ENCODE measurements around the gene LBHD1. TPM values are rescaled to one million over a fixed set of nuclear protein-coding genes. Genes with fewer than 3 reads are reported as not detected.

LBHD1 gene
- total RNA-seq, 1 experiment from 2014 or later, result 10.4 TPM

DNA sequence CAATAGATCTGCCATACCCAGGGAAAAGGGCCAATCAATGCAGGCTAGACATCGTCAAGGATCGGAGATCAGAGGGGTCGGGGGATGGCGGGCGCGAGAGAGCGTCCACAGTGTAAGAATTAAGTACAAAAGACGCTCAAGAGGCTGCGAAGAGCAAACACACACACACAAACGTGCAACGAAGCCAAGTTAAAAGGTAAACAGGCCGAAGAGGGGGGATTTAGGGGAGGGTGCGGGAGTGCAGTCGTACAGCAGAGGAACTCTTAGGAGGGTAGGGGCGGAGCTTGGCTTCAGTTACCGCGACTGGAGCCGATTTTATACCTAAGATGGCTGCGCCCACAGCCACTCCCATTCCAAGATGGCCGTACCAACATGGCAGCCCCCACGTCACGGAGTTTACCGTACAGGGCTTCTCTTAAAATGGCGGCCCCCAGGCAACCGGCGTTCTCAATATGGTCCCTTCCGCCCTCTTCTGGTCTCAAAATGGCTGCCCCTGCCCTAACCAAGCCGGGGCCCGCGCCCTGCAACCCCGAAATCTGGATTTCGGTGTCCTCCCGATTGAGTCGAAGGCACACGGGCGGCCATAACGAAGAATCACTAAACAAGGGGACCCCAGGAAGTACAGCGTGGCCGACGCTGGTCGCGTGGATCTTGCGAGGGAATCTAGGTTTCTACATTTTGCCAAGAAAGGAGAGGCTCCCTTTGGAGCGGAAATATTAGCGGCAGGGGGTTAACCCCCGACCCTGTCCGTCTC is 37.4 kb upstream of the LBHD1 start:
- H3K36me3 Mint-ChIP-seq (ENCODE audit: insufficient read depth in 1 of 3, low read depth in 3 of 3), result peaks cover 26 to 50% (median 38%) of the 10 kb centered on the region in 3 experiments
- no peak overlapping the region for H2BK20ac ChIP-seq (ENCODE audit: low read depth, low read length, poor library complexity, severe bottlenecking)

More for the DNA sequence above, 37.4 kb upstream of the LBHD1 start:
- Histone ChIP-seq H3K27me3 (ENCODE audit: insufficient read depth, low read length) (no peaks in the 10 kb centered on the region), H2BK5ac (ENCODE audit: insufficient read length, low read length) (peak overlapping the region; percentile 92), H3K56ac (ENCODE audit: insufficient read length, low read depth, low read length) (peak overlapping the region; percentile 7), H2BK12ac (ENCODE audit: insufficient read length, low read depth, low read length) (no peak overlapping the region), H3K14ac (ENCODE audit: insufficient read depth, low read length) (peak overlapping the region; percentile 93), H3K4ac (ENCODE audit: low read depth, low read length) (no peak overlapping the region), H4K8ac (replicated peaks; ENCODE audit: insufficient read length, low read depth, low read length) (no peak overlapping the region), H2BK15ac (ENCODE audit: low read depth, low read length) (no peak overlapping the region), H3K4me2 (ENCODE audit: insufficient read depth, insufficient read length, low read length) (peak overlapping the region; percentile 99), H2BK120ac (ENCODE audit: low read depth, low read length, poor library complexity, severe bottlenecking) (no peak overlapping the region), H2AFZ (ENCODE audit: low read length) (peak overlapping the region; percentile 35), H3K18ac (ENCODE audit: insufficient read length, low read depth, low read length) (peak overlapping the region; percentile 96), H4K91ac (ENCODE audit: insufficient read length, low read depth, low read length) (peak overlapping the region; percentile 10), H3K9ac (ENCODE audit: extremely low read depth, insufficient read length, low read length) (peak overlapping the region; percentile 91), H3K4me1 (ENCODE audit: insufficient read depth, low read length) (peaks cover 2% of the 10 kb centered on the region; the same call in 1 of the 2 replicates), H4K20me1 (ENCODE audit: control insufficient read depth, insufficient read depth, insufficient read length) (no peaks in the 10 kb centered on the region), H3T11ph (ENCODE audit: low read length) (peak overlapping the region; percentile 23), H3K79me1 (ENCODE audit: insufficient read depth, low read depth, low read length, poor library complexity, severe bottlenecking) (no peaks in the 10 kb centered on the region), H3K27ac (ENCODE audit: insufficient read length, low read depth, low read length) (peak overlapping the region; percentile 92), H4K5ac (ENCODE audit: insufficient read length, low read depth, low read length) (peak overlapping the region; percentile 97), H3K79me2 (ENCODE audit: insufficient read depth, low read length) (no peaks in the 10 kb centered on the region; the same call in 1 of the 2 replicates), H2AK5ac (ENCODE audit: insufficient read length, low read length) (no peak overlapping the region), H3K9me3 (ENCODE audit: control insufficient read depth, low read depth, low read length) (no peaks in the 10 kb centered on the region), H3K23me2 (ENCODE audit: insufficient read length, low read depth, low read length, poor library complexity, severe bottlenecking) (peaks cover 28% of the 10 kb centered on the region), H3K23ac (ENCODE audit: insufficient read length, low read depth, low read length) (no peak overlapping the region)
- Mint-ChIP-seq H3K27me3 (ENCODE audit: low read depth) (no peaks in the 10 kb centered on the region), H3K27ac (peak overlapping the region; percentile 100), H3K4me3 (peak overlapping the region; percentile 84 to 91), H3K4me1 (peaks cover 47 to 52% of the 10 kb centered on the region in 2 experiments), H3K9me3 (no peaks in the 10 kb centered on the region; a peak in 1 of 5 replicates)
- no CpG with 5 or more reads among the region's 47 CpGs for WGBS (ENCODE audit: extremely low coverage, insufficient read length, low lambda C conversion rate)
- TF ChIP-seq, protein P1, sequence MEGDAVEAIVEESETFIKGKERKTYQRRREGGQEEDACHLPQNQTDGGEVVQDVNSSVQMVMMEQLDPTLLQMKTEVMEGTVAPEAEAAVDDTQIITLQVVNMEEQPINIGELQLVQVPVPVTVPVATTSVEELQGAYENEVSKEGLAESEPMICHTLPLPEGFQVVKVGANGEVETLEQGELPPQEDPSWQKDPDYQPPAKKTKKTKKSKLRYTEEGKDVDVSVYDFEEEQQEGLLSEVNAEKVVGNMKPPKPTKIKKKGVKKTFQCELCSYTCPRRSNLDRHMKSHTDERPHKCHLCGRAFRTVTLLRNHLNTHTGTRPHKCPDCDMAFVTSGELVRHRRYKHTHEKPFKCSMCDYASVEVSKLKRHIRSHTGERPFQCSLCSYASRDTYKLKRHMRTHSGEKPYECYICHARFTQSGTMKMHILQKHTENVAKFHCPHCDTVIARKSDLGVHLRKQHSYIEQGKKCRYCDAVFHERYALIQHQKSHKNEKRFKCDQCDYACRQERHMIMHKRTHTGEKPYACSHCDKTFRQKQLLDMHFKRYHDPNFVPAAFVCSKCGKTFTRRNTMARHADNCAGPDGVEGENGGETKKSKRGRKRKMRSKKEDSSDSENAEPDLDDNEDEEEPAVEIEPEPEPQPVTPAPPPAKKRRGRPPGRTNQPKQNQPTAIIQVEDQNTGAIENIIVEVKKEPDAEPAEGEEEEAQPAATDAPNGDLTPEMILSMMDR (conservative IDR thresholded peaks at IDR 0.05), result no peak
- DNase-seq, result peak; percentile 98

All from H9 (cell line).